HepG2 (cell line): ENCODE data around the gene CCDC148.

Source experiments
- BATF2 ChIP-seq: sonication (generic); formaldehyde crosslinking; IDR thresholded peaks from 2 replicates; pipeline ENCODE4 v1.8.0; 2022; ENCODE audit warnings: mild to moderate bottlenecking, missing genetic modification reagents, moderate library complexity
- BRCA1 ChIP-seq: sonication (generic); formaldehyde crosslinking; IDR thresholded peaks from 2 replicates; pipeline ENCODE4 v1.4.0; 2020; ENCODE audit warnings: missing genetic modification reagents
- CREB1 ChIP-seq, 2 experiments: fragments of 450-650 bp in 1 of 2; IDR thresholded peaks; 2 replicates each; pipeline ENCODE4 v1.6.1; 2016 to 2017; ENCODE audit warnings: control low read depth in 1 of 2, mild to moderate bottlenecking in 1 of 2, missing compliant biosample characterization in 1 of 2, missing genetic modification characterization in 1 of 2
- CTCF ChIP-seq: sonication (generic); formaldehyde crosslinking; IDR thresholded peaks from 2 replicates; pipeline ENCODE4 v1.5.0; 2020; ENCODE audit warnings: mild to moderate bottlenecking, missing genetic modification reagents, moderate library complexity
- GABPA ChIP-seq, 2 experiments: IDR thresholded peaks; 2 replicates each; pipeline ENCODE4 v1.6.1; 2011 to 2016; ENCODE audit warnings: low read depth in 2 of 2, low read length in 1 of 2, missing biosample characterization in 1 of 2, missing genetic modification characterization in 1 of 2
- IKZF4 ChIP-seq: sonication (generic); formaldehyde crosslinking; IDR thresholded peaks from 2 replicates; pipeline ENCODE4 v1.5.1; 2020; ENCODE audit warnings: borderline replicate concordance, mild to moderate bottlenecking, low read depth, missing genetic modification reagents; ENCODE audit errors: not compliant biosample characterization
- JUN ChIP-seq: sonication (generic); formaldehyde crosslinking; IDR thresholded peaks from 2 replicates; pipeline ENCODE4 v1.4.0; 2020; ENCODE audit warnings: mild to moderate bottlenecking, missing genetic modification reagents
- MAX ChIP-seq: IDR thresholded peaks from 2 replicates; pipeline ENCODE4 v1.6.1; 2012; ENCODE audit warnings: inconsistent platforms
- POLR2A ChIP-seq, 2 experiments: IDR thresholded peaks; 2 replicates each; pipeline ENCODE4 v1.6.1; 2011; ENCODE audit warnings: low read depth in 2 of 2, low read length in 2 of 2, mild to moderate bottlenecking in 1 of 2, moderate library complexity in 1 of 2; ENCODE audit not compliant: insufficient read depth in 1 of 2
- ZNF354B ChIP-seq: sonication (generic); formaldehyde crosslinking; IDR thresholded peaks from 2 replicates; pipeline ENCODE4 v1.8.0; 2022; ENCODE audit warnings: mild to moderate bottlenecking, missing genetic modification reagents
- ZNF562 ChIP-seq: sonication (generic); formaldehyde crosslinking; IDR thresholded peaks from 2 replicates; pipeline ENCODE4 v1.8.0; 2022; ENCODE audit warnings: missing genetic modification reagents, borderline replicate concordance

GRCh38 chr2:158178646-158179045 is 277.9 kb downstream of the CCDC148 start:
- TF ChIP-seq IKZF4 (CRISPR knock-in tag) = no peak
- no peak for TF ChIP-seq CTCF (CRISPR knock-in tag)
- no peak for TF ChIP-seq GABPA (IDR thresholded peaks at IDR 0.05; ENCODE audit: low read depth, low read length)
- no peak for TF ChIP-seq GABPA (CRISPR knock-in tag; IDR thresholded peaks at IDR 0.05; ENCODE audit: low read depth)
- no peak for TF ChIP-seq BATF2
- TF ChIP-seq ZNF562 (CRISPR knock-in tag) = no peak
- TF ChIP-seq BRCA1 (CRISPR knock-in tag) = no peak
- TF ChIP-seq JUN (CRISPR knock-in tag) = no peak
- no peak for TF ChIP-seq MAX
- no peak for TF ChIP-seq POLR2A (IDR thresholded peaks at IDR 0.05; ENCODE audit: insufficient read depth in 1 of 2, low read depth in 2 of 2, low read length in 2 of 2)
- TF ChIP-seq CREB1 (IDR thresholded peaks at IDR 0.05) = no peak
- no peak for TF ChIP-seq CREB1 (CRISPR knock-in tag; IDR thresholded peaks at IDR 0.05)
- TF ChIP-seq ZNF354B = no peak
